Measurements from ENCODE around the gene STK40.
A peak's percentile ranks its signal among the peaks of the same experiment; 100 is the strongest.

Gene STK40

GRCh38 chr1:36342426-36343185, 43.1 kb downstream of the STK40 start:
- DNase-seq, result peak; percentile 60

- DNase-seq, result no peak
Observed at GRCh38 chr1:36341626-36342320, 44.0 kb downstream of the STK40 start.

GRCh38 chr1:36339615-36340014, 46.1 kb downstream of the STK40 start:
- no peak for DNase-seq

- no peak for DNase-seq
Observed at GRCh38 chr1:36339215-36339614, 46.5 kb downstream of the STK40 start.

GRCh38 chr1:36337830-36338229, 47.9 kb downstream of the STK40 start:
- DNase-seq, result no peak

- no peak for DNase-seq
Observed at GRCh38 chr1:36330940-36331339, 54.8 kb downstream of the STK40 start.

- DNase-seq, result no peak
Observed at GRCh38 chr1:36329817-36330216, 55.9 kb downstream of the STK40 start.

- no peak for DNase-seq
Observed at GRCh38 chr1:36328713-36329112, 57.0 kb downstream of the STK40 start.

- DNase-seq, result no peak
Observed at GRCh38 chr1:36328088-36328480, 57.6 kb downstream of the STK40 start.

- DNase-seq, result no peak
Observed at GRCh38 chr1:36327421-36328087, 58.2 kb downstream of the STK40 start.

- no peak for DNase-seq
Observed at GRCh38 chr1:36326499-36326898, 59.2 kb downstream of the STK40 start.

- no peak for DNase-seq
Observed at GRCh38 chr1:36324353-36324703, 61.4 kb downstream of the STK40 start.

GRCh38 chr1:36323636-36324352, 61.9 kb downstream of the STK40 start, which contains the start of gene EVA1B:
EVA1B (minus strand) TSS chr1:36323645; CDS start chr1:36323037, 608 bp downstream.
- DNase-seq, result no peak

GRCh38 chr1:36322786-36323635, 62.7 kb downstream of the STK40 start:
- DNase-seq, result no peak

- no peak for DNase-seq
Observed at GRCh38 chr1:36322041-36322785, 63.5 kb downstream of the STK40 start.

- DNase-seq, result peak; percentile 46
Observed at GRCh38 chr1:36321119-36321951, 64.4 kb downstream of the STK40 start.

GRCh38 chr1:36320767-36321118, 65.0 kb downstream of the STK40 start:
- no peak for DNase-seq

GRCh38 chr1:36320291-36320761, 65.4 kb downstream of the STK40 start:
- DNase-seq, result no peak

- DNase-seq, result no peak
Observed at GRCh38 chr1:36309397-36309796, 76.3 kb downstream of the STK40 start.

- no peak for DNase-seq
Observed at GRCh38 chr1:36307601-36308330, 78.0 kb downstream of the STK40 start.

Measured in activated naive CD4-positive, alpha-beta T cell treated with anti-CD3 and anti-CD28 coated beads, Interleukin-2, amount 50 U/mL, for 16 hours (primary cell).